HCT116 (cell line): ENCODE measurements around the gene CENPP. TPM values are rescaled to one million over a fixed set of nuclear protein-coding genes. Genes with fewer than 3 reads are reported as not detected.

Experiments used
- ATAC-seq: fragments of 200-7000 bp; cut with Tn5 transposase; 2 replicates; pipeline ENCODE4 v1.9.1; 2020; ENCODE audit warnings: mild to moderate bottlenecking, moderate library complexity
- BruUV-seq: library from RNA; stranded (reverse); fragments of 400-500 nt; replicated peaks from 2 replicates; lab custom pipeline; 2021; lab: Mats Ljungman, UMichigan
- CTCF ChIA-PET: fragments of 300-600 bp; sonication (Branson Sonifier 250); formaldehyde crosslinking; loops from one replicate; lab custom pipeline; 2021; ENCODE audit warnings: antibody characterized with exemption; lab: Charles Lee
- POLR2A ChIA-PET: fragments of 300-600, 350-600 bp; sonication (Branson Sonifier 250); formaldehyde crosslinking; loops from one replicate; lab custom pipeline; 2021; ENCODE audit warnings: antibody characterized with exemption; lab: Charles Lee
- RAD21 ChIA-PET, 2 experiments: fragments of 300-600 bp; sonication (Branson Sonifier 250); formaldehyde crosslinking; loops; one replicate each; lab custom pipeline; 2023; ENCODE audit warnings: low total read pairs in 2 of 2; ENCODE audit not compliant: uncharacterized antibody in 2 of 2, unreplicated experiment in 2 of 2, low non-redundant PET in 1 of 2; lab: Charles Lee
- DNase-seq: peaks from one replicate; pipeline ENCODE4 v3.0.0-alpha.2; 2010; ENCODE audit warnings: low read depth, low spot score
- H2AFZ ChIP-seq: fragments of 200-600 bp; shearing (Covaris generic), sonication (generic); 2 replicates; pipeline ENCODE4 v1.6.1; 2017; ENCODE audit warnings: low read depth, mixed run types, mixed read lengths, antibody characterized with exemption, low read length; ENCODE audit not compliant: poor library complexity, severe bottlenecking
- H3K27ac ChIP-seq: 2 replicates; pipeline ENCODE4 v1.5.1; 2012; ENCODE audit warnings: low read depth, low read length
- H3K27me3 ChIP-seq: fragments of 200-600 bp; sonication (generic); 2 replicates; pipeline ENCODE4 v1.6.1; 2016; ENCODE audit warnings: mixed run types, low read length, mixed read lengths; ENCODE audit not compliant: insufficient read depth
- H3K36me3 ChIP-seq, 2 experiments: fragments of 200-500 bp in 1 of 2; fragments of 200-600 bp in 1 of 2; sonication (Bioruptor generic) in 1 of 2; sonication (generic) in 1 of 2; 2 replicates each; pipeline versions ENCODE4 v1.5.1 to v1.6.1; 2014 to 2016; ENCODE audit warnings: low read length in 2 of 2, inconsistent platforms in 1 of 2, mixed read lengths in 1 of 2, mixed run types in 1 of 2; ENCODE audit not compliant: insufficient read depth in 2 of 2, control insufficient read depth in 1 of 2
- H3K4me1 ChIP-seq, 2 experiments: fragments of 200-600 bp in 1 of 2; sonication (generic) in 1 of 2; 2 replicates each; pipeline versions ENCODE4 v1.5.1 to v1.6.1; 2012 to 2017; ENCODE audit warnings: low read length in 2 of 2, inconsistent platforms in 1 of 2, mild to moderate bottlenecking in 1 of 2, mixed read lengths in 1 of 2, mixed run types in 1 of 2, moderate library complexity in 1 of 2; ENCODE audit not compliant: insufficient read depth in 2 of 2, control insufficient read depth in 1 of 2
- H3K4me2 ChIP-seq: fragments of 200-600 bp; sonication (generic); 2 replicates; pipeline ENCODE4 v1.6.1; 2017; ENCODE audit warnings: mixed run types, low read length, mixed read lengths
- H3K4me3 ChIP-seq, 2 experiments: fragments of 200-600 bp in 1 of 2; sonication (generic) in 1 of 2; replicated peaks in 1 of 2; 2 replicates each; pipeline ENCODE4 v1.5.1; 2011 to 2016; ENCODE audit warnings: low read length in 2 of 2, control low read depth in 1 of 2, low read depth in 1 of 2, mild to moderate bottlenecking in 1 of 2, mixed read lengths in 1 of 2, mixed run types in 1 of 2
- H3K79me2 ChIP-seq: fragments of 200-600 bp; sonication (generic); 2 replicates; pipeline ENCODE4 v1.6.1; 2017; ENCODE audit warnings: mild to moderate bottlenecking, mixed run types, low read length, moderate library complexity, mixed read lengths; ENCODE audit not compliant: insufficient read depth
- H3K9ac ChIP-seq: fragments of 200-600 bp; sonication (generic); 2 replicates; pipeline ENCODE4 v1.6.1; 2016; ENCODE audit warnings: low read length, mixed read lengths
- H3K9me2 ChIP-seq: fragments of 200-600 bp; sonication (generic), shearing (Covaris generic); 2 replicates; pipeline ENCODE4 v1.6.1; 2017; ENCODE audit warnings: mixed run types, mild to moderate bottlenecking, moderate library complexity; ENCODE audit not compliant: insufficient read depth
- H3K9me3 ChIP-seq, 2 experiments: fragments of 200-500 bp in 1 of 2; fragments of 200-600 bp in 1 of 2; sonication (Bioruptor generic) in 1 of 2; sonication (generic) in 1 of 2; 2 replicates each; pipeline ENCODE4 v1.6.1; 2014 to 2017; ENCODE audit warnings: low read length in 2 of 2, mixed read lengths in 2 of 2, inconsistent platforms in 1 of 2, low read depth in 1 of 2, mild to moderate bottlenecking in 1 of 2, mixed run types in 1 of 2, moderate library complexity in 1 of 2; ENCODE audit not compliant: control insufficient read depth in 1 of 2, insufficient read depth in 1 of 2
- H4K20me1 ChIP-seq: fragments of 200-600 bp; sonication (generic), shearing (Covaris generic); 2 replicates; pipeline ENCODE4 v1.6.1; 2017; ENCODE audit warnings: mixed run types, mild to moderate bottlenecking, moderate library complexity; ENCODE audit not compliant: insufficient read depth
- CEBPB ChIP-seq: IDR thresholded peaks from 2 replicates; pipeline ENCODE4 v1.6.1; 2012; ENCODE audit warnings: low read depth
- EGR1 ChIP-seq: IDR thresholded peaks from 2 replicates; pipeline ENCODE4 v1.6.1; 2012; ENCODE audit warnings: low read depth
- ELF1 ChIP-seq: IDR thresholded peaks from 2 replicates; pipeline ENCODE4 v1.6.1; 2012; ENCODE audit warnings: low read depth, borderline replicate concordance
- EZH2 ChIP-seq: fragments of 200-600 bp; sonication (generic); IDR thresholded peaks from 2 replicates; pipeline ENCODE4 v1.6.1; 2017; ENCODE audit warnings: antibody characterized with exemption, mixed run types
- FOSL1 ChIP-seq: IDR thresholded peaks from 2 replicates; pipeline ENCODE4 v1.6.1; 2012; ENCODE audit warnings: low read depth
- JUND ChIP-seq: IDR thresholded peaks from 2 replicates; pipeline ENCODE4 v1.6.1; 2012
- POLR2AphosphoS5 ChIP-seq: IDR thresholded peaks from 2 replicates; pipeline ENCODE4 v1.6.1; 2011; ENCODE audit warnings: mild to moderate bottlenecking, low read depth, low read length, moderate library complexity
- RAD21 ChIP-seq: IDR thresholded peaks from 2 replicates; pipeline ENCODE4 v1.6.1; 2012; ENCODE audit warnings: low read depth, mild to moderate bottlenecking
- SIN3A ChIP-seq: IDR thresholded peaks from 2 replicates; pipeline ENCODE4 v1.6.1; 2012; ENCODE audit warnings: low read depth
- SP1 ChIP-seq: IDR thresholded peaks from 2 replicates; pipeline ENCODE4 v1.6.1; 2012; ENCODE audit warnings: low read depth
- TCF7L2 ChIP-seq: IDR thresholded peaks from 2 replicates; pipeline ENCODE4 v1.7.0; 2011; ENCODE audit warnings: borderline replicate concordance, inconsistent platforms; ENCODE audit not compliant: insufficient read depth, insufficient read length; ENCODE audit errors: extremely low read depth
- YY1 ChIP-seq: IDR thresholded peaks from 2 replicates; pipeline ENCODE4 v1.6.1; 2011; ENCODE audit warnings: low read length, low read depth, moderate library complexity, mild to moderate bottlenecking; ENCODE audit not compliant: insufficient replicate concordance; ENCODE audit errors: extremely low read depth
- ZNF274 ChIP-seq: fragments of 200-500 bp; sonication (Bioruptor generic); IDR thresholded peaks from 2 replicates; pipeline ENCODE4 v1.6.1; 2014; ENCODE audit warnings: mild to moderate bottlenecking, low read depth, low read length, inconsistent platforms
- intact Hi-C: fragments of 100-400 bp; cut with micrococcal nuclease; formaldehyde crosslinking; loops from 2 replicates; pipeline ENCODE4 v1.10.0; 2022
- total RNA-seq: library from RNA; stranded (reverse); gene quantifications from one replicate; pipeline ENCODE4 v1.2.1, GENCODE V29; 2021; ENCODE audit not compliant: unreplicated experiment
- TF ChIP-seq, protein P1 (sequence below): IDR thresholded peaks from 2 replicates; pipeline ENCODE4 v1.6.1; 2012
- TF ChIP-seq, protein P2 (sequence below): IDR thresholded peaks from 2 replicates; pipeline ENCODE4 v1.6.1; 2012

CENPP gene
- total RNA-seq, 1 experiment from 2014 or later, result 7.0 TPM

DNA sequence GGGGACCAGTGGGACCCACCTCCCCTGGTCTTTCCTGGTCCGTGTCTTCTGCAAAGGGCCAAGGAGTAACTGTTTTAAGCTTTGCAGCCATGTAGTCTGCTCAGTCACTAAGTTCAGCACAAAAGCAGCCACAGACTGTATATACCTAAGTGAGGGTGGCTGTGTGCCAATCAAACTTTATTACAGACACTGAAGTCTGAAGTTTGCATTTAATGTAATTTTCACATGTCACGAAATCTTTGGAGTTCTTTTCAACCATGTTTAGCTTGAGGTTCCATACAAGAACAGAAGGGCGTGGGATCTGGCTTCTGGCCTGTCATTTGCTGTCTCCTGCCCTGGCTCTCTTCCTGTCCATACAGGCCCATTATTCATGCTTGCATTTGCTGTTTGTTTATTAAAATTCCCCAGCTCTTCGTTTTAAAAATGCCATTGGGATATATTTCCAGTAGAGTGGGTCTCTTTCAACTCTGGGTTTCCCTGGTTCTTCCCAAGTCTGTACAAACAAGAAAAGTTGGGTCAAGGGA is 274.2 kb downstream of the CENPP start:
- POLR2A ChIA-PET, result no interaction called here
- CTCF ChIA-PET, result no interaction called here
- Histone ChIP-seq H3K4me1 (no peaks in the 10 kb centered on the region), H3K36me3 (no peaks in the 10 kb centered on the region), H2AFZ (no peak overlapping the region), H3K9ac (no peak overlapping the region), H3K9me2 (no peaks in the 10 kb centered on the region), H4K20me1 (no peaks in the 10 kb centered on the region), H3K4me2 (no peak overlapping the region)
- RAD21 ChIA-PET, result no interaction called here
- DNase-seq (no peak), ATAC-seq (no peak)
- TF ChIP-seq EZH2, result no peak
- no peak for TF ChIP-seq CEBPB
- TF ChIP-seq POLR2AphosphoS5, result no peak
- no peak for TF ChIP-seq FOSL1
- TF ChIP-seq, protein P1, sequence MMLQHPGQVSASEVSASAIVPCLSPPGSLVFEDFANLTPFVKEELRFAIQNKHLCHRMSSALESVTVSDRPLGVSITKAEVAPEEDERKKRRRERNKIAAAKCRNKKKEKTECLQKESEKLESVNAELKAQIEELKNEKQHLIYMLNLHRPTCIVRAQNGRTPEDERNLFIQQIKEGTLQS, result no peak
- TF ChIP-seq ELF1, result no peak
- no peak for TF ChIP-seq SIN3A
- no peak for TF ChIP-seq EGR1
- no peak for TF ChIP-seq ZNF274
- TF ChIP-seq YY1, result no peak
- no peak for TF ChIP-seq SP1
- TF ChIP-seq RAD21, result no peak
- TF ChIP-seq, protein P2, sequence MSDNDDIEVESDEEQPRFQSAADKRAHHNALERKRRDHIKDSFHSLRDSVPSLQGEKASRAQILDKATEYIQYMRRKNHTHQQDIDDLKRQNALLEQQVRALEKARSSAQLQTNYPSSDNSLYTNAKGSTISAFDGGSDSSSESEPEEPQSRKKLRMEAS, result no peak
- TF ChIP-seq TCF7L2, result no peak
- TF ChIP-seq JUND, result no peak
- TF ChIP-seq, all 23 proteins: peak for 0
- intact Hi-C loops, result no loop called here
- no peak overlapping the region for H3K4me3 ChIP-seq
- H3K27ac ChIP-seq, result no peak overlapping the region
- no TSS peak for BruUV-seq
- no peaks in the 10 kb centered on the region for H3K79me2 ChIP-seq
- H3K27me3 ChIP-seq, result no peaks in the 10 kb centered on the region
- no peaks in the 10 kb centered on the region for H3K9me3 ChIP-seq
